Stimulated activated CD4-positive, alpha-beta T cell treated with anti-CD3 and anti-CD28 coated beads, Interleukin-1b, Interleukin-23, amount 100 ng/mL, for 48 hours (primary cell): ENCODE measurements around the gene F2RL3.
"Not testable (repeated sequence)": the region's sequence is repeated elsewhere in the genome, so short reads cannot be mapped to it uniquely, and the experiment has no call there.

Experiments used
- DNase-seq: peaks from one replicate; pipeline ENCODE4 v3.0.0-alpha.2; 2020

Gene F2RL3

DNA sequence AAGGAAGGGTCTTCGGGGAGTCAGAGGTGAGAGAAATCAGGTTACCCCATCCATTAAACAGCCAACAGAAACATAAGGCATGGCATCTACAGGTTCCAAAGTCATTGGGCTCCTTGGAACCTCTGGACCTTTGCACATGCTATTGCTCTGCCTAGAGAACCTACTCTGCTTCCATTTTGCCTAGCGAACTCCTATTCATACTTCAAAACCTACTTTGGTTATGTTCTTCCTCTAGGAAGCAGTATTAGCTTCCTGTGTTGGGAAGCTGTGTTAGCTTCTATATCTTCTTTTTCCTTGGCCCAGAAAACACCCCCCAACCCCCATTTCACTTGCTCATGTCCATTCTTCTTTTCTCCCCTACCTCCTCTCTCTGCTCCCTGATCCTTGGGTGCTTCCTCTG, 39.6 kb downstream of the F2RL3 start:
- no peak for DNase-seq

DNA sequence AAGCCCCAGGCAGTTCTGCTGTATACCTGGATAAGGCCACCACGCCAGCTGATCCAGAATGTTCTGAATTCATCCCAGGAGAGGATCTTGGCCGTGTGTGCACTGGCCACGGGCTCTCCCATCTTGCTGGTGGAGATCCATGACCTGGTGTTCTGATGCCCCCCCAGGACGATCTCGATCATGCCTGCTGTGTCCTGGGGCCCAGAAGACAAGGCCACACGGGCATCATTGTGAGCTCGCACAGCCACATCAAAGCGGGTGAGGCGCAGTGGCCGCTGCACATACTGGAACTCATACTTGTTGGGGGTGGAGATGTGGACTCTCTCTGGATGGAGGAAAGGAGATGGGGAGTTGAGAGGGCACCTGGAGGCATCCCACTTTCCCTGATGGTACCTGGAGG, 40.1 kb downstream of the F2RL3 start:
- DNase-seq, result no peak

DNA sequence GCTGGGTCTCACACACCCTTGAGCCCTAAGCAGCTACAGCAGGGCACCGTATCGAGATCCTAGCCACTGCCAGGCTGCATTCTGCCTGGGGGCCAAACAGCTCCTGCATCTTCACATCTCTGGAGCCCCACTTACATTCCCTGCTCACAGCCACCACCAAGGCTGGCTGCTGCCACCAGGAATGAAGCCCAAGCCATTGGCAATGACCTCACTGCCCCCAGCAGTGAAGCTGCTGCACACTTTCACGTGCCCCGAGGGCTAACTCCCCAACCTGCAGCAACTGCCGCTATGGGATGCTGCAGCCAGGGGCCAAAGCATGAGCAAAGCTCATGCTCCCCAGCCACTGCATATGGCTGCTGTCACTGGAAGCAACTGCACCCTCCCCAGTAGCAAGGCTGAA, 42.0 kb downstream of the F2RL3 start:
- no peak for DNase-seq

DNA sequence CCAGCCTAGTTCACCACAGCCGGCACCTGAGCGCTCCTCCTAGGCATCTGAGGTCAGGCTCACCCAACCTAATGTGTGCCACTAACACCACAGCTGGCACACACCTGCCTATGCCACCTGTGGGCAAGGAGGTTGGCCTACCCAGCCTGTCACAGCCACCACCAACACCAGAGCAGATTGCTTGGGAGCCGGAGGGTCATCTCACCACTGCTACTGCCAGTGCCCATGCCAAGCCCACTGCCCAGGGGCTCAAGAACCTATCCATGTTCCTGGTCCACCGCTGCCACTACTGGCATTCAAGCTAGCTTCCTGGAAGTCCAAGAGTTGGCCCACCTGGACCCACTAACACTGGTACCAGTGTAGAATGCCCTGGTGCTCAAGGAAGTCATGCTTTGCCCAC, 42.5 kb downstream of the F2RL3 start:
- no peak for DNase-seq

DNA sequence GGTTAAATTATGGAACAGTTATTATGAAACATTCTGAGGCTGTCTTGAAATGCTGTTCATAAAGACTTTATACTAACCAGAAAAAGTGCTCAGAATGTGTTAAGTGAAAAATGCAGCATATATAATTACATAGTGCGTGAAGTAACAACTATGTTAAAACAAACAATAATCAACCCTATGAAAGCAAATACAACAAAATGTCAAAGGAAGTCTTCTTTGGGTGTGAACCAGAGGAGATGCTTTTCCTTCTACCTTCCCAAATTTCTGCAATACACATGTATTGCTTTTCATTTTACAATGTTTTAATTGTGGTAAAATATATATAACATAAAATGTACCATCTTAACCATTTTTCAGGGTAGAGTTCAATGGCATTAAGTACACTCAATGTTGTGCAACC, 45.7 kb downstream of the F2RL3 start:
- no peak for DNase-seq

DNA sequence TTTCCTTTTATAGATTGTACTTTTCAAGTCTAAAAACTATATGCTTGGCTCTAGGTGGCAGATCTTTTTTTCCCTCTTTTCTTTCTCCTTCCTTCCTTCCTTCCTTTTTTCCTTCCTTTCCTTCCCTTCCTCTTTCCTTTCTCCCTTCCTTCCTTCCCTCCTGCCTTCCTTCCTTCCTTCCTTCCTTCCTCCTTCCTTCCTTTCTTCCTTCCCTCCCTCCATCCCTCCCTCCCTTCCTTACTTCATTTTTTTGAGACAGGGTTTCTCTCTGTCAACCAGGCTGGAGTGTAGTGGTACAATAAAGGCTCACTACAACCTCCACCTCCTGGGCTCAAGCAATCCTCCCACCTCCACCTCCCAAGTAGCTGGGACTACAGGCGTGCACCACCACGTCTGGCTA, 48.1 kb downstream of the F2RL3 start:
- DNase-seq, result no peak

DNA sequence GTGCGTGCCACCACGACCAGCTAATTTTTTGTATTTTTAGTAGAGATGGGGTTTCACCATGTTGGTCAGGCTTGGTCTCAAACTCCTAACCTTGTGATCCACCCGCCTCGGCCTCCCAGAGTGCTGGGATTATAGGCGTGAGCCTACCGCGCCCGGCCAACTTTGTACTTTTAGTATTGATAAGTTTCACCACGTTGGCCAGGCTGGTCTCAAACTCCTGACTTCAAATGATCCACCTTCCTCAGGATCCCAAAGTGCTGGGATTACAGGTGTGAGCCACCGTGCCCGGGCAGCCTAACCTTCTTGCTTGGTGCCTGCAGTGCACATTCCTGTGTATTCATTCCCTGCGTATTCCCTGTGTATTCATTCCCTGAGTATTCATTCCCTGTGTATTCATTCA, 49.0 kb downstream of the F2RL3 start:
- not testable (repeated sequence) for DNase-seq

DNA sequence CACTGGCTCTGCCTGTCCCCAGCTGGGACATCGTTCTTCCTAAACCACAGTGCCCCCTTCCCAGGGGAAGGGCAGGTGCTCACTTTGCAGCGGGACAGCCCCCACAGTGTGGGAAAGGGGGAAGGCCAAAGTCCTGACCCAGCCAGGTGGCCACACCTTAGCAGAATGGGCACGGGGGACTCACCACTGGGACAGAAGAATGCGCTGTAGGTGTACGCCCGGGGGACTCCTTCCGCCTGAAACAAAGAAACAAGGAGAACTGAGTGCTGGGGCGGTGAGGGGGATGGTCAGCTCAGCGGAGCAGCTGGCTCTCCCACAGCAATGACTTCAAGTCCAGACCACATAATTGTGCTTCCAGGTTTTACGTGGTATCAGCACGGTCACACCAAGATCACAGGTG, 49.4 kb downstream of the F2RL3 start:
- DNase-seq, result no peak

DNA sequence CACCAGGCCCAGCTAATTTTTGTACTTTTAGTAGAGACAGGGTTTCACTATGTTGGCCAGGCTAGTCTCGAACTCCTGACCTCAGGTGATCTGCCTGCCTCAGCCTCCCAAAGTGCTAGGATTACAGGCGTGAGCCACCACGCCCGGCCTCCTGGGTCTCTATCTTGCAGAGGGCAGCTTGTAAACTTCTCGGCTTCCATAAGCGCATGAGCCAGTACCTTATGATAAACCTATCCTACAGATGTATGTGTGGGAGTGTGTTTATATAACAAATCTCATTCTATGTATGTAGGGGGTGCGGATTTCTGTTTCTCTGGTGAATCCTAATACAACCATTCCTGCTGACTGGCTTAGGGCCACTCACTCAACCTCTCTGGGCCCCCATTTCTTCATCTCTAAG, 51.3 kb downstream of the F2RL3 start:
- not testable (repeated sequence) for DNase-seq

DNA sequence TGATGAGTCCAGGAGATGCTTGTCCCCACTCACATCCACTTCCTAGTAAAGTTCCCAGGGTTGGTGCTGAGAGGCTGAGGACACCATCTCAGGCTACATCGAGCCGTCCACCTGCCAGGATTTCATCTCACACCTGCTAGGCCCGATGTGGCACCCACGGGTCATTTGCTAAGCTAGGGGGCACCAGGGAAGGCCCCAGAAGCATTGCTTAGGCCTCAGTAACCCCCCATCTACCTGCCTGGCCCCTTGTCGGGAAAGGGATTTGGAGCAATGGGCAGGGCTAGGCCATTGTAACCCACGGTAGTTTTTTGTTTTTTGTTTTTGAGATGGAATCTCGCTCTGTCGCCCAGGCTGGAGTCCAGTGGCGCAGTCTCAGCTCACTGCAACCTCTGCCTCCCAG, 51.8 kb downstream of the F2RL3 start:
- no peak for DNase-seq
